Mesenchymal stem cell (in vitro differentiated cells and primary cell): ENCODE results near the gene ZFP3.
"Not testable (repeated sequence)": the region's sequence is repeated elsewhere in the genome, so short reads cannot be mapped to it uniquely, and the experiment has no call there.

ENCODE experiments used
- DNase-seq: peaks from one replicate; pipeline ENCODE4 v3.0.0-alpha.2; 2013
- H2AFZ ChIP-seq: one replicate; pipeline ENCODE4 v1.6.1; 2013; ENCODE audit warnings: low read depth, mild to moderate bottlenecking, control low read depth, inconsistent platforms, low read length, moderate library complexity
- H2AK5ac ChIP-seq: 2 replicates; pipeline ENCODE4 v1.6.1; 2013; ENCODE audit warnings: low read length, moderate library complexity, mild to moderate bottlenecking, inconsistent platforms; ENCODE audit not compliant: severe bottlenecking
- H2BK120ac ChIP-seq: one replicate; pipeline ENCODE4 v1.6.1; 2013; ENCODE audit warnings: low read depth, mild to moderate bottlenecking, inconsistent platforms, low read length, moderate library complexity
- H2BK12ac ChIP-seq, 2 experiments: one replicate each; pipeline ENCODE4 v1.6.1; 2013; ENCODE audit warnings: inconsistent platforms in 2 of 2, low read length in 2 of 2, mild to moderate bottlenecking in 2 of 2, moderate library complexity in 2 of 2, control low read depth in 1 of 2
- H2BK15ac ChIP-seq: one replicate; pipeline ENCODE4 v1.6.1; 2013; ENCODE audit warnings: mild to moderate bottlenecking, low read depth, inconsistent platforms; ENCODE audit not compliant: poor library complexity, severe bottlenecking
- H2BK5ac ChIP-seq: 2 replicates; pipeline ENCODE4 v1.6.1; 2013; ENCODE audit warnings: low read depth, mild to moderate bottlenecking, low read length, control low read depth, inconsistent platforms; ENCODE audit not compliant: poor library complexity, severe bottlenecking
- H3K14ac ChIP-seq, 2 experiments: one replicate each; pipeline ENCODE4 v1.6.1; 2013; ENCODE audit warnings: inconsistent platforms in 2 of 2, low read length in 2 of 2, control low read depth in 1 of 2, mild to moderate bottlenecking in 1 of 2, moderate library complexity in 1 of 2
- H3K18ac ChIP-seq, 2 experiments: one replicate each; pipeline ENCODE4 v1.6.1; 2013; ENCODE audit warnings: inconsistent platforms in 2 of 2, low read length in 2 of 2, control low read depth in 1 of 2, low read depth in 1 of 2, mild to moderate bottlenecking in 1 of 2
- H3K23ac ChIP-seq, 2 experiments: one replicate each; pipeline ENCODE4 v1.6.1; 2013; ENCODE audit warnings: inconsistent platforms in 2 of 2, low read length in 2 of 2, mild to moderate bottlenecking in 2 of 2, moderate library complexity in 2 of 2, control low read depth in 1 of 2
- H3K27ac ChIP-seq: 2 replicates; pipeline ENCODE4 v1.5.1; 2013; ENCODE audit warnings: mild to moderate bottlenecking, moderate library complexity, low read length, control low read depth, inconsistent platforms; ENCODE audit not compliant: poor library complexity, severe bottlenecking
- H3K27me3 ChIP-seq, 2 experiments: 2 replicates each; pipeline versions ENCODE4 v1.6.1 to v1.7.0; 2013; ENCODE audit warnings: low read length in 2 of 2, mild to moderate bottlenecking in 2 of 2, moderate library complexity in 2 of 2, control low read depth in 1 of 2, inconsistent platforms in 1 of 2; ENCODE audit not compliant: control insufficient read depth in 1 of 2, insufficient read depth in 1 of 2
- H3K36me3 ChIP-seq, 2 experiments: 2 replicates each; pipeline versions ENCODE4 v1.6.1 to v1.7.0; 2013; ENCODE audit warnings: low read length in 2 of 2, control low read depth in 1 of 2, inconsistent platforms in 1 of 2, low read depth in 1 of 2, mild to moderate bottlenecking in 1 of 2; ENCODE audit not compliant: insufficient read depth in 2 of 2, control insufficient read depth in 1 of 2
- H3K4ac ChIP-seq, 2 experiments: one replicate each; pipeline ENCODE4 v1.6.1; 2013; ENCODE audit warnings: inconsistent platforms in 2 of 2, low read length in 2 of 2, mild to moderate bottlenecking in 2 of 2, moderate library complexity in 2 of 2, control low read depth in 1 of 2, low read depth in 1 of 2
- H3K4me1 ChIP-seq: 2 replicates; pipeline ENCODE4 v1.6.1; 2013; ENCODE audit warnings: low read depth, low read length, control low read depth; ENCODE audit not compliant: control insufficient read depth, insufficient read depth
- H3K4me2 ChIP-seq: 2 replicates; pipeline ENCODE4 v1.6.1; 2013; ENCODE audit warnings: low read length, mild to moderate bottlenecking, inconsistent platforms; ENCODE audit not compliant: poor library complexity, severe bottlenecking
- H3K4me3 ChIP-seq, 2 experiments: 2 replicates each; pipeline versions ENCODE4 v1.5.1 to v1.7.0; 2013; ENCODE audit warnings: low read length in 2 of 2, mild to moderate bottlenecking in 2 of 2, control low read depth in 1 of 2, low read depth in 1 of 2; ENCODE audit not compliant: insufficient read depth in 1 of 2
- H3K79me1 ChIP-seq: replicated peaks from 2 replicates; pipeline ENCODE4 v1.6.1; 2013; ENCODE audit warnings: mild to moderate bottlenecking, control low read depth, low read length, inconsistent platforms; ENCODE audit not compliant: poor library complexity, severe bottlenecking
- H3K9ac ChIP-seq: 2 replicates; pipeline ENCODE4 v1.7.0; 2013; ENCODE audit warnings: mild to moderate bottlenecking, low read length, moderate library complexity
- H3K9me3 ChIP-seq: 2 replicates; pipeline ENCODE4 v1.7.0; 2013; ENCODE audit warnings: mild to moderate bottlenecking, low read length; ENCODE audit not compliant: control insufficient read depth
- H4K8ac ChIP-seq: one replicate; pipeline ENCODE4 v1.6.1; 2013; ENCODE audit warnings: inconsistent platforms, mild to moderate bottlenecking, low read length, moderate library complexity
- H4K91ac ChIP-seq: one replicate; pipeline ENCODE4 v1.6.1; 2013; ENCODE audit warnings: mild to moderate bottlenecking, low read length, inconsistent platforms
- WGBS: methylation state at CpG from one replicate; pipeline ENCODE4 v1.1.7; 2013; ENCODE audit warnings: mixed read lengths; 5-methylcytosine and 5-hydroxymethylcytosine counted together

ZFP3 gene

DNA sequence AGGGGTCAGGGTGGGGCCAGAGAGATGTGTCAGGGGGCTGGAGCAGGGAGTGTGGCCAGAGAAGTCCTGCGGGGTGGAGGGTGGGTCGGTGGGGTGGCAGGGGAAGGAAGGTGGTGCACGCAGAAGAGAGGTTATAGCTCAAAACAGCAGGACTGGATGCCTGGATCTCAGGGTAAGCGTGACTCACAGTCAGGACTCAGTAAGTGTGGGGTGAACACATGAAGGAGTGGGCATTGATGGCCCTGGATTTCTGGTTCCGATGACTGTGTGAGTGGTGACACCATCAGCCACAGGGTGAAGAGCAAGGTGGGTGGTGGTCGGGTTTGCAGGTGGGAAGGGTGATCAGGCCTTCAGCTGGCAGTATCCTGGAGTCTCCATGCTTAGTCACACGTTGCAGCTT lies 43.8 kb downstream of the ZFP3 start:
- not testable (repeated sequence) for H3K36me3 ChIP-seq, H3K23ac ChIP-seq, H3K14ac ChIP-seq, H2BK5ac ChIP-seq, H4K8ac ChIP-seq, H3K27ac ChIP-seq, H2AK5ac ChIP-seq, H3K4ac ChIP-seq, H2BK120ac ChIP-seq, H3K4me2 ChIP-seq, H2BK15ac ChIP-seq, H2AFZ ChIP-seq, H3K9me3 ChIP-seq, DNase-seq, H3K79me1 ChIP-seq, H2BK12ac ChIP-seq, H4K91ac ChIP-seq, H3K18ac ChIP-seq, H3K9ac ChIP-seq
- H3K27me3 ChIP-seq, result peaks cover 43 to 57% of the 10 kb centered on the region in 2 experiments
- 88% methylated on average over 7 of the region's 7 CpGs for WGBS
- H3K4me3 ChIP-seq, result peak overlapping the region in 1 of 2 experiments; percentile 68
- peaks cover 15% of the 10 kb centered on the region for H3K4me1 ChIP-seq

DNA sequence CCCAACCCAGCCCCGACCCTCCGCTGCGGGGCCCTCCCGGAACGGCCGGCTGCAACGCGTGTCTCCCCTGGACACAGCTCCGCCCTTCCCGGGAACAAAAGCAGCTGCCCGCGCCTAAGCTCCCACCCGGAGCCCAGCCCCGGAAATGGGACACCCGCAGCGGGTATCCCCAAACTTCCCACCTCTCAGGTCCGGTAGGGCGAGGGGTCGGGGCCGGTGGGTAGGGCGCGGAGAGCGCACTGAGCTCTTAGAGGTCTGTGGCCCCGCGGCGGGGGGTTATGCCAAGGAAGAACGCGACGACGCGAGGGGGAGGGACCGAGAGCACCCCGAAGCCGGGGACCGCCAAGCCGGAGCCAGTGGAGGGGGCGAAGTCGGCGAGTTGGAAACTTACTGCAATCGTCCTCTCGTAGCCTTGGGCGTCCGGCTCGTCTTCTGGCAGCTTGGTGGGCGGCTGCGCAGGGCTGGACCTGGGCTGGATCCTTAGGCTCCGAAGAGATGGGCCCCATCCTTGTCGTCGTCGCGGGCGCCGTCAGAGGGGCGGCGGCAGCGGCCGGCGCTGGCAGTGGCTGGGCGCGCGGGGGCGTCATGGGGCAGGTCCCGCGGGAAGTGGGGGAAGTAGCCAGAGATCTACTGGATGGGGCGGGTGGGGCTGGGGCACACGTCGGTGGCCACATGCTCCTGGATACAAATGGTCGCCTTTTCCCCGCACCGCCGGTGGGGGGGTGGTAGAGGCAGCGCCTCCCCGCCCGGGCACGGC lies 44.5 kb downstream of the ZFP3 start:
- Histone ChIP-seq H2BK120ac (no peak overlapping the region), H3K36me3 (peaks cover 0 to 5% of the 10 kb centered on the region in 2 experiments), H3K4me2 (peak overlapping the region; percentile 85), H4K8ac (peak overlapping the region; percentile 78), H3K79me1 (no peaks in the 10 kb centered on the region), H3K4me1 (peaks cover 15% of the 10 kb centered on the region), H2AFZ (peak overlapping the region; percentile 30), H2AK5ac (no peak overlapping the region), H4K91ac (peak overlapping the region; percentile 68), H3K18ac (peak overlapping the region in 1 of 2 experiments; percentile 44), H2BK5ac (no peak overlapping the region), H2BK15ac (no peak overlapping the region), H3K9ac (peak overlapping the region; percentile 55), H3K27ac (no peak overlapping the region), H3K9me3 (peaks cover 7% of the 10 kb centered on the region), H3K27me3 (peaks cover 43 to 56% of the 10 kb centered on the region in 2 experiments), H3K4ac (peak overlapping the region in 1 of 2 experiments; percentile 19), H3K4me3 (peak overlapping the region; percentile 60 to 68), H3K14ac (no peak overlapping the region), H3K23ac (peak overlapping the region in 1 of 2 experiments; percentile 56), H2BK12ac (no peak overlapping the region)
- peak; percentile 15 for DNase-seq
- 4% methylated on average over 66 of the region's 75 CpGs for WGBS

- WGBS, result 71% methylated on average over 45 of the region's 53 CpGs
- H3K18ac ChIP-seq, result peak overlapping the region in 1 of 2 experiments; percentile 44
Observed at GRCh38 chr17:5123343-5124124, 45.3 kb downstream of the ZFP3 start.

More at GRCh38 chr17:5123343-5124124, 45.3 kb downstream of the ZFP3 start:
- H3K4me1 ChIP-seq, result peaks cover 15% of the 10 kb centered on the region
- no peak overlapping the region for H2BK12ac ChIP-seq
- peak overlapping the region in 1 of 2 experiments; percentile 24 for H3K4me3 ChIP-seq
- peaks cover 38 to 51% of the 10 kb centered on the region in 2 experiments for H3K27me3 ChIP-seq
- no peak overlapping the region for H3K4me2 ChIP-seq
- no peak overlapping the region for H3K27ac ChIP-seq
- H3K9ac ChIP-seq, result no peak overlapping the region
- H2AK5ac ChIP-seq, result no peak overlapping the region
- no peak for DNase-seq
- no peak overlapping the region for H2BK15ac ChIP-seq
- no peak overlapping the region for H2BK120ac ChIP-seq
- H3K23ac ChIP-seq, result peak overlapping the region in 1 of 2 experiments; percentile 70
- peak overlapping the region in 1 of 2 experiments; percentile 5 for H3K14ac ChIP-seq
- H2AFZ ChIP-seq, result peak overlapping the region; percentile 48
- H3K36me3 ChIP-seq, result peaks cover 0 to 5% of the 10 kb centered on the region in 2 experiments
- no peak overlapping the region for H2BK5ac ChIP-seq
- H3K4ac ChIP-seq, result no peak overlapping the region
- H3K9me3 ChIP-seq, result peaks cover 2% of the 10 kb centered on the region
- H4K91ac ChIP-seq, result no peak overlapping the region
- no peak overlapping the region for H4K8ac ChIP-seq
- H3K79me1 ChIP-seq, result no peaks in the 10 kb centered on the region
